GM12865 (cell line): Measurements from ENCODE around the gene LAMA5.

Source experiments
- DNase-seq: peaks from one replicate; pipeline ENCODE4 v3.0.0; 2010; ENCODE audit warnings: low read depth
- H3K4me3 ChIP-seq: 2 replicates; pipeline ENCODE4 v1.5.1; 2011; ENCODE audit warnings: mild to moderate bottlenecking, low read depth, low read length, control low read depth
- TF ChIP-seq, protein P1 (sequence below): IDR thresholded peaks from 2 replicates; pipeline ENCODE4 v1.5.1; 2011; ENCODE audit warnings: low read length, control low read depth, low read depth, inconsistent platforms; ENCODE audit not compliant: insufficient read depth; ENCODE audit errors: missing control alignments

The LAMA5 gene

DNA sequence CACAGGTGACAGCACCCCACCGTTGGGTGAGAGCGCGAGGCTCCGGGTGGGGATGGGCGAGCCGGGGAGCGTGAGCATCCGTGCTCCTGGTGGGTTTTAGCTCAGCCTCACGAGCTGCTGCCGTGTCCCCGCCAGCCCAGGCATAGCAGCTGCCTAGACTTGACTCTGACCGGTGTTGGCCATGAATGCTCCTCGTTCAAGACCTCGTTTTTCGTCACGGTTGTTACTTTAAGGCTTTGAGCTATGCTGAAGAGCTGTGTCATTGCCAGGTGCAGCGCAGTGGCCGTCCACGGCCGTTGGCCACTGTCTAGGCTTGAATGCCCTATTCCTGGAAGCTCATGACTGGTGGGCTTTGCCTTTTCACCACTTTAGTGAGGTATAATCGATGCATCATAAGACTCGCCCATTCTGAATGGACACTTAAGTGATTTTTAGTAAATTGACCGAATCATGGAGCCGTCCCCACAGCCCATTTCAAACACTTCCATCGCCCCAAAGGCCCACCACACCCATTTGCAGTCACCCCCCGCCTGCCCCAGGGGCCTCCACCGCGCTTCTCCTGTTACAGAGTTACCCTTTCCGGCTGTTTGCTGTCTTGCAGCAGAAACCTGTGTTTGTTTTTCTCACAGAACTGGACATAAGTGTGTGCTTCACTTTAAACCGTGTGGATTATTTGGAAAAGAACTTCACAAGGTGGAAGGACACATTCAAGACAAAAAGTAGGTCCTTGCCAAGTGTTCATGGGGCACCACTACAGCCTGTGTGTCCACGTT is 85.8 kb downstream of the LAMA5 start:
- no peak for DNase-seq
- H3K4me3 ChIP-seq: no peak overlapping the region
- TF ChIP-seq, protein P1, sequence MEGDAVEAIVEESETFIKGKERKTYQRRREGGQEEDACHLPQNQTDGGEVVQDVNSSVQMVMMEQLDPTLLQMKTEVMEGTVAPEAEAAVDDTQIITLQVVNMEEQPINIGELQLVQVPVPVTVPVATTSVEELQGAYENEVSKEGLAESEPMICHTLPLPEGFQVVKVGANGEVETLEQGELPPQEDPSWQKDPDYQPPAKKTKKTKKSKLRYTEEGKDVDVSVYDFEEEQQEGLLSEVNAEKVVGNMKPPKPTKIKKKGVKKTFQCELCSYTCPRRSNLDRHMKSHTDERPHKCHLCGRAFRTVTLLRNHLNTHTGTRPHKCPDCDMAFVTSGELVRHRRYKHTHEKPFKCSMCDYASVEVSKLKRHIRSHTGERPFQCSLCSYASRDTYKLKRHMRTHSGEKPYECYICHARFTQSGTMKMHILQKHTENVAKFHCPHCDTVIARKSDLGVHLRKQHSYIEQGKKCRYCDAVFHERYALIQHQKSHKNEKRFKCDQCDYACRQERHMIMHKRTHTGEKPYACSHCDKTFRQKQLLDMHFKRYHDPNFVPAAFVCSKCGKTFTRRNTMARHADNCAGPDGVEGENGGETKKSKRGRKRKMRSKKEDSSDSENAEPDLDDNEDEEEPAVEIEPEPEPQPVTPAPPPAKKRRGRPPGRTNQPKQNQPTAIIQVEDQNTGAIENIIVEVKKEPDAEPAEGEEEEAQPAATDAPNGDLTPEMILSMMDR: no peak

DNA sequence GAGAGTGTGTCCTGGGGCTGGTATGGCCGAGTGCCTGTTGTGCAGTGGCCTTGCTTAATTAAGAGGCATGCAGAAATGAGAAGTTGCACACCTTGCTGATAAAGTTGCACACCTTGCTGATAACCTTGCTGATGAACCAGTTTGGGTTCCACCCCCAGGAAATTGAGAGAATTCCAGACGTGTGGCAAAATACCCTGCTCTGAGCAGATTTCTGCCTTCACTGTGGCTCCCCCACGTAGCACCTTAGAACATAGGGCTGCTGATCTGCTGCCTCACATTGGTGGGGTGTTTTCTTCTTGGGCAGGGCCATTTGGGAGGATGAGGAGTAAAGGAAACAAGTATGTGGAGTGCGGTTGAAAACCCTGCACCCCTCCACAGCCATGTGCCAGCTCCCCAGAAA is 86.8 kb downstream of the LAMA5 start:
- TF ChIP-seq, protein P1: no peak

DNA sequence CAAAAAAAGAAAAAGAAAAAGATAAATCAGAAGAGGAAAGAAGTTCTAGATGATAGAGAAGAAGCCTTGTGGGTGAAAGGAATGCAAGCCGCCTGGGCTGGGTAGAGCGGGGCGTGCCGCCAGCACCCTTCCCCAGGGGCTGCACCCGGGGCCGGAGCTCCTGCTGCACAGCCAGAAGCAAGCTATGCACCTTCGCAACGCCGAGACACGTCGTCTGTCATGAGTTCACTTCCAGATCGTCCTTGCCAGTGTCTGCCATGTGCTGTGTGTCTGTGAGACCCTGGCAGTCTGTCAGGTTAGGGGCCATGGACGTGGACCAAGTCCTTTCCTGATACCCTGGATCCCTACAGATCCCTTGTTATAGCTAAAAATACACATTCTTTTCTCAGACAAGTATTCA is 89.9 kb downstream of the LAMA5 start:
- TF ChIP-seq, protein P1: no peak
- H3K4me3 ChIP-seq: no peak overlapping the region
- DNase-seq: no peak

More for the DNA sequence above, 86.8 kb downstream of the LAMA5 start:
- H3K4me3 ChIP-seq: no peak overlapping the region
- DNase-seq: no peak

DNA sequence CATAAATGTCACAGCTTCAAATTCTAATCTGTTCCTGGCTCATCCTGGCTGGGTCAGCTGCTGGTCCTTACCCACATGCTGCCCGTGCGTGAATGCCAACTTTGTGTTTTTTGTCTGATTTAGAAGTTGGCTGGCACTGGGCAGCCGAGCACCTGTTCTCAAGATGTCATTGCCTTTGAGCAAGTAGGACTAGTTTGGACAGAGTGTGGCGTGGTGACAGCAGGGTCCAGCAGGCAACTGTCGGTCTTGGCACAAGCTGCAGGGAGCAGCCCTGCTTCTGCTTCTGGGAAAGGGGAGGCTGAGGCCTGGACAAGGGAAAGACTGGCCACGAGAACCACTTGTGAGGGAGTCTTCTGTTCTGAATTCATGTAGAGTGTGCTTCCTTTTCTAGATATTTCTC is 90.7 kb downstream of the LAMA5 start:
- no peak overlapping the region for H3K4me3 ChIP-seq
- no peak for DNase-seq

DNA sequence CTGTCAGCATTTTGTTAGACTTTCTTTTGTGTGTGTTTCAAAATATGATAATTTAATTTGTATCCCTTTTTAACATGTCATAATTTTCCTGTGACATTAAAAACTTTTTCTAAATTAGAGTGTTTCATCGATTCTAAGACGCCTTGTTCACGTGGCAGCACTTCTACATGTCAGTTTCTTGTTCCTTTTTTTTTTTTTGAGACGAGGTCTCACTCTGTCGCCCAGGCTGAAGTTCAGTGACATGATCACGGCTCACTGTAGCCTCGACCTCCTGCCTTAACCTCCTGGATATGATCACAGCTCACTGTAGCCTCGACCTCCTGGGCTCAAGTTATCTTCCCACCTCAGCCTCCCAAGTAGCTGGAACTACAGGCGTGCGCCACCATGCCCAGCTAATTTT is 91.9 kb downstream of the LAMA5 start:
- no peak for DNase-seq
- no peak overlapping the region for H3K4me3 ChIP-seq
- TF ChIP-seq, protein P1: no peak

More for the DNA sequence above, 90.7 kb downstream of the LAMA5 start:
- TF ChIP-seq, protein P1: no peak

DNA sequence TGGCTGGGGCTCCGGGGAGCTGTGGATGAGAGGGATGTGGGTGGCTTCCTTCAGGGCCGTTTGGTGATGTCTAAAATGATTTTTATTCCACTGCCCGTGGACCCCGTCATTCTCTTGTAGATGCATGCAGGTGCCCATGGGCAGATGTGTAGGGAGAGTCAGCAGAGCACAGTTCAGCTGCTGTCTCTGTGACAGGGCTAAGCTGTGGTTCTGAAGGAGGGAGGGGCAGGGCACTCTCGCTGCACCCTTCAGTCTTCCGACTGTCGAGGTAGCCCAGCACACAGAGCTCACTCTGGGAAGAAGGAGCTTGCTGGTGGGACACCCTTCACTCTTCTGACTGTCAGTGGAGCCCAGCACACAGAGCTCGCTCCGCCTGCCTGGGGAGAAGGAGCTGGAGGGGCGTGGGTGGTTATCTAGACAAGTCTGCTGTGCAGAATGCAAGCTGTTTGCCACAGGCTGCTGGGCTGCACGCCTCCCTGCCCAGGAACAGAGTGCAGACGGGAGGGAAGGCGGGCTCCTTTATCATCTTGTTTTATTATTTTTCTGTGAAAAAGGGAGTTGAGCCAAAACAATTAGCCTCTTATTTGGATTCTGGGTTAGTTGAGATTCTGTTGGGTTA is 92.7 kb downstream of the LAMA5 start:
- no peak for DNase-seq
- no peak overlapping the region for H3K4me3 ChIP-seq
- TF ChIP-seq, protein P1: no peak
